ENCODE data around the gene DMRT1. TPM values are rescaled to one million over a fixed set of nuclear protein-coding genes. Genes with fewer than 3 reads are reported as not detected.

DMRT1 gene
- total RNA-seq, 1 donor from 2014 or later = not detected

- no peaks in the 10 kb centered on the region for H3K9me3 ChIP-seq
- H3K4me3 ChIP-seq = no peak overlapping the region
- no peak overlapping the region for H3K27ac ChIP-seq
- H3K27me3 ChIP-seq = no peaks in the 10 kb centered on the region
- H3K36me3 ChIP-seq = no peaks in the 10 kb centered on the region
- DNase-seq (ENCODE audit: low spot score in 2 of 2) = no peak
- TF ChIP-seq, protein P1, sequence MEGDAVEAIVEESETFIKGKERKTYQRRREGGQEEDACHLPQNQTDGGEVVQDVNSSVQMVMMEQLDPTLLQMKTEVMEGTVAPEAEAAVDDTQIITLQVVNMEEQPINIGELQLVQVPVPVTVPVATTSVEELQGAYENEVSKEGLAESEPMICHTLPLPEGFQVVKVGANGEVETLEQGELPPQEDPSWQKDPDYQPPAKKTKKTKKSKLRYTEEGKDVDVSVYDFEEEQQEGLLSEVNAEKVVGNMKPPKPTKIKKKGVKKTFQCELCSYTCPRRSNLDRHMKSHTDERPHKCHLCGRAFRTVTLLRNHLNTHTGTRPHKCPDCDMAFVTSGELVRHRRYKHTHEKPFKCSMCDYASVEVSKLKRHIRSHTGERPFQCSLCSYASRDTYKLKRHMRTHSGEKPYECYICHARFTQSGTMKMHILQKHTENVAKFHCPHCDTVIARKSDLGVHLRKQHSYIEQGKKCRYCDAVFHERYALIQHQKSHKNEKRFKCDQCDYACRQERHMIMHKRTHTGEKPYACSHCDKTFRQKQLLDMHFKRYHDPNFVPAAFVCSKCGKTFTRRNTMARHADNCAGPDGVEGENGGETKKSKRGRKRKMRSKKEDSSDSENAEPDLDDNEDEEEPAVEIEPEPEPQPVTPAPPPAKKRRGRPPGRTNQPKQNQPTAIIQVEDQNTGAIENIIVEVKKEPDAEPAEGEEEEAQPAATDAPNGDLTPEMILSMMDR (IDR thresholded peaks at IDR 0.05) = no peak
- intact Hi-C loops (cut with DNase I) = no loop called here
- no peaks in the 10 kb centered on the region for H3K4me1 ChIP-seq
These were observed 85.5 kb downstream of the DMRT1 start for GRCh38 chr9:926976-927375.

GRCh38 chr9:928363-929042, 87.0 kb downstream of the DMRT1 start:
- no peaks in the 10 kb centered on the region for H3K27me3 ChIP-seq
- no peak for DNase-seq (ENCODE audit: low spot score in 2 of 2)
- H3K36me3 ChIP-seq = no peaks in the 10 kb centered on the region
- H3K9me3 ChIP-seq = no peaks in the 10 kb centered on the region
- intact Hi-C loops (cut with DNase I) = no loop called here
- H3K4me3 ChIP-seq = no peak overlapping the region
- no peaks in the 10 kb centered on the region for H3K4me1 ChIP-seq
- no peak overlapping the region for H3K27ac ChIP-seq
- TF ChIP-seq, protein P1 (IDR thresholded peaks at IDR 0.05) = no peak

DNA sequence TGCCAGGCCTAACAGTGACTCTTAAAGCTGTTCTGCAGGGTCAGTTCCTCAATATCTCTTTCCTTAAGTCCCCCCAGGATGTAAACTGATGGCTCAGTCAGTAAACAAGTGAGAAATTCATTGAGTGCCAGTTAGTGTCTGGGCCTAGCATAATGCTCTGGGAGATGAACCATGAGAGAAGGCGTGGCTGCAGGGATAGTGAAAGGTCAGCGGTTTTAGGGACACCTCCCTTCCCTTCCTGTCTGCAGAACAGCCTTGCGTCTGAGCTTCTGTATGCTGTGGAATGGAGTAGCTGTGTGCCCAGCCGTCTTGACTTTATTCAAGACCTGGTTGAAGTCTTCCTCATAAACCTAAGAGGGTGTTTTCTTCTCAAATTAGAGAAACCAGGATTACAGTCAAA, 88.2 kb downstream of the DMRT1 start:
- no peak overlapping the region for H3K27ac ChIP-seq
- no peak for DNase-seq (ENCODE audit: low spot score in 2 of 2)
- no peak overlapping the region for H3K4me3 ChIP-seq
- H3K4me1 ChIP-seq = no peaks in the 10 kb centered on the region
- intact Hi-C loops (cut with DNase I) = no loop called here
- H3K36me3 ChIP-seq = no peaks in the 10 kb centered on the region
- H3K27me3 ChIP-seq = no peaks in the 10 kb centered on the region
- no peaks in the 10 kb centered on the region for H3K9me3 ChIP-seq
- TF ChIP-seq, protein P1 (IDR thresholded peaks at IDR 0.05) = no peak

GRCh38 chr9:933356-933755, 91.9 kb downstream of the DMRT1 start:
- Histone ChIP-seq H3K27me3 (no peaks in the 10 kb centered on the region), H3K9me3 (no peaks in the 10 kb centered on the region), H3K4me3 (no peak overlapping the region), H3K36me3 (no peaks in the 10 kb centered on the region), H3K4me1 (no peaks in the 10 kb centered on the region), H3K27ac (no peak overlapping the region)
- intact Hi-C loops (cut with DNase I) = no loop called here
- TF ChIP-seq, protein P1 (IDR thresholded peaks at IDR 0.05) = no peak
- no peak for DNase-seq (ENCODE audit: low spot score in 2 of 2)

DNA sequence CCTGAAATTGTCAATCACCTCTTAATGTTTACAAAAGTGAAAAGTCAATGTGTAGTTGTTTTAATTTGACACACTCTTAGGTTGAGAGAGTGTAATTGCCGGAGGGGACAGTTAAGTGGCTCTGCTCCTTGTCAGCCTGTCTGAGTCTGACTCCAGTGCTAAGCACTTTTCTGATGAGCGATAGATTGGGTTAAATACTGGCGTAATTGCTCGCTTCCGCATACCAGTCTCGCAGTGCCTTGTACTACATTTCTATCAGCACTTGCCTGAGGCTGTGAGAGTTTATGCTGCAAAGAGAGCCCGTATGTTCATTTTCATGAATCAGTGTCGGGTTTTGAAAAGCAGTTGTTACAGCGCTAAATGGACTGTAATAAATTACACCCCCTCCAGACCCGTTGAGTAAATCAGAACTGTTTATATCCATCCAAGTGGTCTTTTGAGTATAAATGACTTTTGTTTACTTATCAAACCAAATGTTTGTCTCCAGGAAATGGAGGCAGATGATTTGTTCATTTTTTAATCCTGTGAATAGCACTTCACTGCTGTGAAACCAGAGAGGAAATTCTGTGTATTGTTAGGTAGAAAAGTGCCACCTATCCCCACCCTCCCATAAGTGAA, 94.0 kb downstream of the DMRT1 start:
- peak overlapping the region in 1 of 2 donors; percentile 1 for H3K4me3 ChIP-seq
- H3K27ac ChIP-seq = no peak overlapping the region
- H3K9me3 ChIP-seq = no peaks in the 10 kb centered on the region
- no peaks in the 10 kb centered on the region for H3K4me1 ChIP-seq
- intact Hi-C loops (cut with DNase I) = no loop called here
- H3K27me3 ChIP-seq = no peaks in the 10 kb centered on the region
- no peaks in the 10 kb centered on the region for H3K36me3 ChIP-seq
- TF ChIP-seq, protein P1 (IDR thresholded peaks at IDR 0.05) = no peak
- no peak for DNase-seq (ENCODE audit: low spot score in 2 of 2)
